Vagina (tissue), 2 donors: ENCODE results near the gene RNF111.

Source experiments
- CTCF ChIP-seq, 3 experiments: fragments of 450-650 bp in 2 of 3; fragments of 200-600 bp in 1 of 3; sonication (generic) in 1 of 3; IDR thresholded peaks; one replicate each; pipeline ENCODE4 v1.5.1; 2017 to 2019; ENCODE audit warnings: antibody characterized with exemption in 3 of 3, mild to moderate bottlenecking in 2 of 3, moderate library complexity in 2 of 3
- POLR2AphosphoS5 ChIP-seq, 2 donors: sonication (generic); formaldehyde crosslinking; IDR thresholded peaks; one replicate each; pipeline ENCODE4 v1.9.0; 2017; ENCODE audit warnings: antibody characterized with exemption in 2 of 2, mild to moderate bottlenecking in 2 of 2, low read depth in 1 of 2; ENCODE audit not compliant: insufficient read depth in 1 of 2

GRCh38 chr15:59026207-59026606 is 38.7 kb downstream of the RNF111 start:
- no peak for TF ChIP-seq CTCF (IDR thresholded peaks at IDR 0.05)
- no peak for TF ChIP-seq POLR2AphosphoS5 (IDR thresholded peaks at IDR 0.05; ENCODE audit: insufficient read depth in 1 of 2, low read depth in 1 of 2)
